IMR-90 (cell line): ENCODE results near the gene MAGI1.

Source experiments
- BHLHE40 ChIP-seq: fragments of 150-350 bp; IDR thresholded peaks from 2 replicates; pipeline ENCODE4 v1.6.1; 2016; ENCODE audit warnings: mild to moderate bottlenecking, low read depth, low read length
- MAFK ChIP-seq: IDR thresholded peaks from 2 replicates; pipeline ENCODE4 v1.6.1; 2012; ENCODE audit warnings: low read depth, low read length, improper control_type of control experiment
- POLR2A ChIP-seq: IDR thresholded peaks from 2 replicates; pipeline ENCODE4 v1.6.1; 2012; ENCODE audit warnings: mild to moderate bottlenecking, low read depth, low read length
- RAD21 ChIP-seq: IDR thresholded peaks from 2 replicates; pipeline ENCODE4 v1.6.1; 2012; ENCODE audit warnings: low read length, improper control_type of control experiment
- TF ChIP-seq, protein P1 (sequence below): conservative IDR thresholded peaks from 2 replicates; pipeline ENCODE4 v1.5.1; 2012; ENCODE audit warnings: mild to moderate bottlenecking, low read depth, low read length, improper control_type of control experiment
- TF ChIP-seq, protein P2 (sequence below): fragments of 150-350 bp; IDR thresholded peaks from 2 replicates; pipeline ENCODE4 v1.6.1; 2017; ENCODE audit warnings: mild to moderate bottlenecking, antibody characterized with exemption, low read length, low read depth

DNA sequence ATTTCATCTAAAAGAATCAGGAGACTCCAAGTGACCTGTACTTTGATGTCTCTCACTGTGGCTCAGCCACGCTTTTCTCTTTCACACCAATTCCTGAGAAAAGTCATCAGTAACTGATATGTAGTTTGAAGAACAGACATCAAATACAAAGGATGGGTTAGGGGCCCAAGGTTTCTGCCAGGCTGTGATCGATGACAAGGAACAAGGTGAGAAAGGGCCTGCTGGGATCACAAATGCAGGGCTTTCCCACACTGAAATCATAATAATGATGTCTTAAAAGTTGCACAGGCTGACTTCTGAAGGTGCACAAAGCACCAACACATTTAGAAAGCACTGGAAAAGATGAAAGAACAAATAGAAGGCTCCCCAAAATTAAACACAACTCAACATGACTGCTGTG is 396.9 kb downstream of the MAGI1 start:
- TF ChIP-seq POLR2A (no peak), RAD21 (no peak), BHLHE40 (no peak), MAFK (no peak)
- TF ChIP-seq, protein P1, sequence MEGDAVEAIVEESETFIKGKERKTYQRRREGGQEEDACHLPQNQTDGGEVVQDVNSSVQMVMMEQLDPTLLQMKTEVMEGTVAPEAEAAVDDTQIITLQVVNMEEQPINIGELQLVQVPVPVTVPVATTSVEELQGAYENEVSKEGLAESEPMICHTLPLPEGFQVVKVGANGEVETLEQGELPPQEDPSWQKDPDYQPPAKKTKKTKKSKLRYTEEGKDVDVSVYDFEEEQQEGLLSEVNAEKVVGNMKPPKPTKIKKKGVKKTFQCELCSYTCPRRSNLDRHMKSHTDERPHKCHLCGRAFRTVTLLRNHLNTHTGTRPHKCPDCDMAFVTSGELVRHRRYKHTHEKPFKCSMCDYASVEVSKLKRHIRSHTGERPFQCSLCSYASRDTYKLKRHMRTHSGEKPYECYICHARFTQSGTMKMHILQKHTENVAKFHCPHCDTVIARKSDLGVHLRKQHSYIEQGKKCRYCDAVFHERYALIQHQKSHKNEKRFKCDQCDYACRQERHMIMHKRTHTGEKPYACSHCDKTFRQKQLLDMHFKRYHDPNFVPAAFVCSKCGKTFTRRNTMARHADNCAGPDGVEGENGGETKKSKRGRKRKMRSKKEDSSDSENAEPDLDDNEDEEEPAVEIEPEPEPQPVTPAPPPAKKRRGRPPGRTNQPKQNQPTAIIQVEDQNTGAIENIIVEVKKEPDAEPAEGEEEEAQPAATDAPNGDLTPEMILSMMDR = no peak
- TF ChIP-seq, protein P2, sequence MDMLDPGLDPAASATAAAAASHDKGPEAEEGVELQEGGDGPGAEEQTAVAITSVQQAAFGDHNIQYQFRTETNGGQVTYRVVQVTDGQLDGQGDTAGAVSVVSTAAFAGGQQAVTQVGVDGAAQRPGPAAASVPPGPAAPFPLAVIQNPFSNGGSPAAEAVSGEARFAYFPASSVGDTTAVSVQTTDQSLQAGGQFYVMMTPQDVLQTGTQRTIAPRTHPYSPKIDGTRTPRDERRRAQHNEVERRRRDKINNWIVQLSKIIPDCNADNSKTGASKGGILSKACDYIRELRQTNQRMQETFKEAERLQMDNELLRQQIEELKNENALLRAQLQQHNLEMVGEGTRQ = no peak
